Urothelium cell line (cell line): Measurements from ENCODE around the gene OTULIN.

ENCODE experiments used
- DNase-seq: peaks from one replicate; pipeline ENCODE4 v3.0.0; 2011; ENCODE audit warnings: low spot score, mixed read lengths
- FAIRE-seq: peaks from 2 replicates; lab custom pipeline; 2011; peaks lifted over from hg19 to GRCh38; lab: Jason Lieb, UNC

OTULIN gene

GRCh38 chr5:14716755-14717752 lies 52.5 kb downstream of the OTULIN start:
- no peak for DNase-seq
- no peak for FAIRE-seq

GRCh38 chr5:14718778-14719177 lies 54.3 kb downstream of the OTULIN start:
- DNase-seq (no peak), FAIRE-seq (no peak)

GRCh38 chr5:14720236-14720923 lies 55.9 kb downstream of the OTULIN start:
- DNase-seq = no peak
- no peak for FAIRE-seq

- DNase-seq (no peak), FAIRE-seq (no peak)
Measured at GRCh38 chr5:14721990-14722656, 57.6 kb downstream of the OTULIN start.

GRCh38 chr5:14722923-14723322 lies 58.4 kb downstream of the OTULIN start:
- FAIRE-seq (no peak), DNase-seq (no peak)

- DNase-seq (no peak), FAIRE-seq (no peak)
Measured at GRCh38 chr5:14723701-14724132, 59.2 kb downstream of the OTULIN start.

GRCh38 chr5:14724633-14725032 lies 60.1 kb downstream of the OTULIN start:
- no peak for DNase-seq
- no peak for FAIRE-seq

GRCh38 chr5:14726066-14726838 lies 61.7 kb downstream of the OTULIN start:
- DNase-seq (peak; percentile 45), FAIRE-seq (peak; percentile 62)

- FAIRE-seq = no peak
- DNase-seq = peak; percentile 84
Measured at GRCh38 chr5:14727428-14727865, 62.9 kb downstream of the OTULIN start.

- FAIRE-seq (no peak), DNase-seq (no peak)
Measured at GRCh38 chr5:14727928-14728458, 63.5 kb downstream of the OTULIN start.

GRCh38 chr5:14728459-14728938 lies 64.0 kb downstream of the OTULIN start:
- FAIRE-seq = no peak

GRCh38 chr5:14729448-14730385 lies 65.2 kb downstream of the OTULIN start:
- FAIRE-seq (no peak), DNase-seq (no peak)

More at GRCh38 chr5:14728459-14728938, 64.0 kb downstream of the OTULIN start:
- no peak for DNase-seq

GRCh38 chr5:14730466-14730865 lies 65.9 kb downstream of the OTULIN start:
- no peak for FAIRE-seq
- DNase-seq = no peak

- no peak for DNase-seq
Measured at GRCh38 chr5:14730881-14731280, 66.4 kb downstream of the OTULIN start.

GRCh38 chr5:14732991-14733390 lies 68.5 kb downstream of the OTULIN start:
- FAIRE-seq = no peak
- no peak for DNase-seq

More at GRCh38 chr5:14730881-14731280, 66.4 kb downstream of the OTULIN start:
- no peak for FAIRE-seq

- no peak for FAIRE-seq
Measured at GRCh38 chr5:14733661-14734060, 69.1 kb downstream of the OTULIN start.

GRCh38 chr5:14734396-14734795 lies 69.9 kb downstream of the OTULIN start:
- FAIRE-seq = no peak
- no peak for DNase-seq

More at GRCh38 chr5:14733661-14734060, 69.1 kb downstream of the OTULIN start:
- DNase-seq = no peak

- FAIRE-seq = no peak
- no peak for DNase-seq
Measured at GRCh38 chr5:14735944-14736343, 71.4 kb downstream of the OTULIN start.

- no peak for FAIRE-seq
- no peak for DNase-seq
Measured at GRCh38 chr5:14737291-14737690, 72.8 kb downstream of the OTULIN start.
